Measurements from ENCODE around the gene SERPINA9. TPM values are rescaled to one million over a fixed set of nuclear protein-coding genes. Genes with fewer than 3 reads are reported as not detected.

The SERPINA9 gene
- total RNA-seq, 4 donors from 2014 or later, result 0.80 TPM; not detected in 3

DNA sequence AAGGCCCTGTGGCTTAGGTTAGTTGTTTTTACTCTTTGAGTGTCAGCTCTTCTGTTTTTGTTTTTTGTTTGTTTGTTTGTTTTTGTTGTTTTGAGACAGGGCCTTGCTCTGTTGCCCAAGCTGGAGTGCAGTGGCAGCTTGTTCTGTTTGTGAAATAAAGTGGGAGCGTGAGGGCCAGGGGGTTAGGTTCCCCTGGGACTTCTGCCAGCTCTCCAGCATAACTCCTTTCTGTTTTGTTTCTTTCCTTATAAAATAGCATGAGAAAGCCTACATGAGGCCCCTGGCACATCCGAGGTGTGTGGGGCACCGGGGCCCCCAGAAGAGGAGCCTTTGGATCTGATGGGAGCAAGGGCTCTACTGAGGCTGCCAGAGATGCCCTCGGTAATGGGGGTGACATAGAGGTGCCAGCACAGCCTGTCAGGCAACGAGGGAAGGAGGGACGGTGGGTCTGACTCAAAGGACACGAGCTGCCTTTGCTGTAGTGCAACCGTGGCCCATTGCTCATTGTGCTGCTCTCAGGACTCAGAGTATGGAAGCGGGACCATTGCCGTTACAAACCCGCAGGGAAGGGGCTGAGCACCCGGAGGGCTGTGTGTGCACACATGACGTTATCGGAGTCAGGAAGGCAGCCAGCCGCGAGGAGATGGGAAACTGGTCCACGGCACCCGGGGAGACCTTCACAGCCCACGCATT, 14.3 kb downstream of the SERPINA9 start:
- H3K9me3 ChIP-seq, result peaks cover 0 to 7% (median 2%) of the 10 kb centered on the region in 4 donors
- no peak for TF ChIP-seq POLR2A (IDR thresholded peaks at IDR 0.05)
- no peak for TF ChIP-seq CTCF (IDR thresholded peaks at IDR 0.05)
- no peaks in the 10 kb centered on the region for H3K27me3 ChIP-seq
- no peak for DNase-seq
- no peak overlapping the region for H3K4me3 ChIP-seq
- no peaks in the 10 kb centered on the region for H3K4me1 ChIP-seq
- no peak overlapping the region for H3K27ac ChIP-seq
- no peaks in the 10 kb centered on the region for H3K36me3 ChIP-seq

- H3K9me3 ChIP-seq, result peaks cover 0 to 7% (median 2%) of the 10 kb centered on the region in 4 donors
- TF ChIP-seq POLR2A (IDR thresholded peaks at IDR 0.05), result no peak
- no peak for TF ChIP-seq CTCF (IDR thresholded peaks at IDR 0.05)
- no peak for DNase-seq
- H3K4me1 ChIP-seq, result no peaks in the 10 kb centered on the region
- no peaks in the 10 kb centered on the region for H3K36me3 ChIP-seq
- no peak overlapping the region for H3K4me3 ChIP-seq
- H3K27me3 ChIP-seq, result no peaks in the 10 kb centered on the region
- H3K27ac ChIP-seq, result no peak overlapping the region
Measured at GRCh38 chr14:94460631-94461416, 15.2 kb downstream of the SERPINA9 start.

DNA sequence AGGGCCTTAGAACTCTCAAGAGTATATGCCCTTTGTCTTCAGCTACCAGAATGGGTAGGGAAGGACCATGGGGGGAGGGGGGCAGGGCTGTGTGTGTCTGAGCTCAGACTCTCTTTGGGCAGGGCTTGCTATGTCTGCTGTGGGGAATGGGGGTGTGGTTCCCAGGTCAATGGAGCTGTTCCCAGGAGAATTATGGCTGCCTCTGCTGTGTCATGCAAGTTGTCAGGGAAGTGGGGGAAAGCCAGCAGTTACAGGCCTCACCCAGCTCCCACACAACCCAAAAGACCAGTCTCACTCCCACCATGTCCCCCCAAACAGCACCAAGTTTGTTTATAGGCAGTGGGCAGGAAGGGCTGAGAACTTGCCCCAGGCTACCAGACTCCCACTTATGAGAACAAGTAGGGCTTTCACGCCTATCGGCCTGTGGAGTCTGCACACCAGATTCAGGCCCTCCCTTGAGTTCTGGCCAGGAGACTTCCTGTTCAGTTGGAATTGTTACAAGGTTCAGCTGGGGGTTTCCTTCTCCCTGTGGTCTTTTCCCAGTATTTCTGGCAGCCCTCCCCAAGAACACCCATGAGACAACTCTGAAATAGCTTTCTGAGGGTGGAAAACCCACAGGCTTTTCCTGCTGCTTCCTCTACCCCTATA, 17.3 kb downstream of the SERPINA9 start:
- Histone ChIP-seq H3K36me3 (no peaks in the 10 kb centered on the region), H3K27me3 (no peaks in the 10 kb centered on the region), H3K4me3 (no peak overlapping the region), H3K9me3 (no peaks in the 10 kb centered on the region), H3K4me1 (no peaks in the 10 kb centered on the region), H3K27ac (no peak overlapping the region)
- TF ChIP-seq POLR2A (IDR thresholded peaks at IDR 0.05) (no peak), CTCF (IDR thresholded peaks at IDR 0.05) (no peak)
- no peak for DNase-seq

- no peaks in the 10 kb centered on the region for H3K9me3 ChIP-seq
- no peak for DNase-seq
- no peaks in the 10 kb centered on the region for H3K36me3 ChIP-seq
- no peaks in the 10 kb centered on the region for H3K27me3 ChIP-seq
- no peak overlapping the region for H3K4me3 ChIP-seq
- H3K4me1 ChIP-seq, result no peaks in the 10 kb centered on the region
- no peak for TF ChIP-seq CTCF (IDR thresholded peaks at IDR 0.05)
- no peak for TF ChIP-seq POLR2A (IDR thresholded peaks at IDR 0.05)
- H3K27ac ChIP-seq, result no peak overlapping the region
Measured at GRCh38 chr14:94458096-94458495, 17.9 kb downstream of the SERPINA9 start.

DNA sequence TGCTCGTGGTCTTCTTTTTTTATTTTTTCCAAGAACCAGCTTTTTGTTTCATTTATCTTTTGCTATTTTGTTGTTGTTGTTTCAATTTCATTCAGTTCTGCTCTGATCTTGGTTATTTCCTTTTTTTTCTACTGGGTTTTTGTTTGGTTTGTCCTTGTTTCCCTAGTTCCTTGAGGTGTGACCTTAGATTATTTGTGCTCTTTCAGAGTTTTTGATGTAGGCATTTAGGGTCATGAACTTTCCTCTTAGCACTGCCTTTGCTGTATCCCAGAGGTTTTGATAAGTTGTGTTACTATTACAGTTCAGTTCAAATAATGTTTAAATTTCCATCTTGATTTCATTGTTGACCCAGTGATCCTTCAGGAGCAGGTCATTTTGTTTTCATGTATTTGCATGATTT, 20.1 kb downstream of the SERPINA9 start:
- no peaks in the 10 kb centered on the region for H3K36me3 ChIP-seq
- H3K27ac ChIP-seq, result no peak overlapping the region
- no peak overlapping the region for H3K4me3 ChIP-seq
- H3K9me3 ChIP-seq, result no peaks in the 10 kb centered on the region
- TF ChIP-seq CTCF (IDR thresholded peaks at IDR 0.05) (no peak), POLR2A (IDR thresholded peaks at IDR 0.05) (no peak)
- no peaks in the 10 kb centered on the region for H3K4me1 ChIP-seq
- no peaks in the 10 kb centered on the region for H3K27me3 ChIP-seq
- no peak for DNase-seq

All from Peyer's patch (tissue), 4 donors.